ENCODE results near the gene CENPN.

Gene CENPN, protein sequence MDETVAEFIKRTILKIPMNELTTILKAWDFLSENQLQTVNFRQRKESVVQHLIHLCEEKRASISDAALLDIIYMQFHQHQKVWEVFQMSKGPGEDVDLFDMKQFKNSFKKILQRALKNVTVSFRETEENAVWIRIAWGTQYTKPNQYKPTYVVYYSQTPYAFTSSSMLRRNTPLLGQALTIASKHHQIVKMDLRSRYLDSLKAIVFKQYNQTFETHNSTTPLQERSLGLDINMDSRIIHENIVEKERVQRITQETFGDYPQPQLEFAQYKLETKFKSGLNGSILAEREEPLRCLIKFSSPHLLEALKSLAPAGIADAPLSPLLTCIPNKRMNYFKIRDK

DNA sequence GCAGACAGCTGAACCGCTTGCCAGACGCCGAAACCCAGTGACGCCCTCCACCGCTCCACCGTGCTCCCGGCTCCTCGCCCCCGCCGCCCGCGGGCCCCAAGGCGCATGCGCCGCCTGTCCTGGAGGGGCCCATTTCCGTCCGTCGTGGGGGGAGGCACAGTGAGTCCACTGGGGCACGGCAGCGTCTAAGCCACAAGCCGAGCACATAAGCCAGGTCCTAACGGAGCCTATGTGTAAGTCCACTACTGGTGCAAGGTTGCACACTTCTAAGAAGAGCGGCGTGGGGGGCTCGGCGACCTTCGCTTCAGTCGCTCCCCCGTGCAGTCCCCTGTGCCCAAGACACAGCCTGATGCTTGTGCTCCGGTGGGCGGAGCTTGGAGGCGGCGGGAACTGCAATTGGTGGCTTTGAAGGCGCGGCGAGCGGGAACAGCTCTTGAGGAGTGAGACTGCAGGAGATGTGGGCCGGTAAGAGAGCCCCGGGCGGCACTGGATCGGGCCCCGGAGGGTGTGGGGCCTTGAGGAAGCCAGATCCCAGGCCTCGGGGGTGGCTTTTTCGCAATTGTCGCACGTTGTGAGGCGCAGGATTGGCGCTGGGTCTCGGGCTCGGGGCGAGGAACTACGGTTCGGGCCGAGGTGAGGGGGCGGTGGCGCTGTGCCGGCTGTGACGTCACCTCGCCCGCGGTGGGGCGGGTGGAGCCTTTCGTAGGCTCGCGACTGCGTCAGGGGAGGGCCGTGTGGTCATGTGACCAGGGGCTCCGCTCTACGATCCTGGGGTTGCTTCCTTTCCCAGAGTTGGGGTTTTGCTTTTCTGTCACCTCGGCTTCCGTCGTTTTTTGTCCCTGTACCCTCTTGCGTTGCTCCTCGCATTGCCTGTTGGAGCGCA, at the start of gene CENPN, which contains the start of gene CMC2:
TSS of gene CENPN (plus strand) at position 402 of the 883 bp plus-strand sequence. CDS start 4,726 bp downstream, outside the sequence.
TSS of gene CMC2 (minus strand) at position 73 of the 883 bp plus-strand sequence. CDS start 9,491 bp downstream, outside the sequence.
- peak; percentile 91 for DNase-seq

DNA sequence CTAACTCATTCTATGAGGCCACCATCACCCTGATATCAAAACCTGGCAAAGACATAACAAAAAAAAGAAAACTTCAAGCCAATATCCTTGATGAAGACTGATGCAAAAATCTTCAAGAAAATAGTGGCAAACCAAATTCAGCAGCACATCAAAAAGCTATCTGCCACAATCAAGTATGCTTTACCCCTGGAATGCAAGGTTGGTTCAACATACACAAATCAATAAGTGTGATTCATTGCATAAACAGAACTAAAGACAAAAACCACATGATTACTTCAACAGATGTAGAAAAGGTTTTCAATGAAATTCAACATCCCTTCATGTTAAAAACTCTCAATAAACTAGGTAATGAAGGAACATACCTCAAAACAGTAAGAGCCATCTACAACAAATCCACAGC, 48.7 kb upstream of the CENPN start:
- no peak for DNase-seq

DNA sequence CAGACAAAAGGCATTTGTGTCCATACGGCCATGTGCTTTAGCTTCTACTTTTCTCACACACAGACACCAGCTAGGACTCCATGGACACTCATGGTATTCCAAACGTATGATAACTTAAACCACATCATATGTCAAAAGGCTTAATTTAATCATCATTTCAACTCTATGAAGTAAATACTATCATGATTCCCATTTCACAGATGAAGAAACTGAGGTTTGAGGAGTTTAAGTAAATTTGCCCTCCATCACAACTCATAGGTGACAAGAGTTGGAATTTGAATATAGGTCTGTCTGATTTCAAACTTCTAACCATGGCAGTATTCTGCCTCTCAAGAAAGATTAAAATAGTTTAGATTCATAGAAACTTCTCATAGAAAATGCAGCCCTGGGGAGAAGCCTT, 44.1 kb upstream of the CENPN start:
- DNase-seq = no peak

DNA sequence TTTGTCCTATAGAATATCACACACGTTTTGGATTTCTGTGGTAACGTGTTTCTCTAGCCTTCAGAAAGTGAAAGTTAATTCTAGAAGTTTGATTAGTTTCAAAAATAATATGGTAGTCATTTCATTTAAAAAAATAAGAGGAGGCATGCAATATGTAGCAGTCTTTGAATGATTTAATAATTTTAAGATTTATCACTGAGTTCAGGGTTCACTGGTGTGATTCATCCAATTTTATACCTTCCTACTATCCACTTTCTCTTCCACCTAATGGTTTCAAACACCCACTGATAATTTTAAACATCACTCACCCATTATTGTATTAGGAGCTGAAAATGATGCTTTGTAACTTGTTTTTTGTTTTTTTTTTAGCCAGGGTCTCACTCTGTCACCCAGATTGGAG, 42.7 kb upstream of the CENPN start:
- no peak for DNase-seq

DNA sequence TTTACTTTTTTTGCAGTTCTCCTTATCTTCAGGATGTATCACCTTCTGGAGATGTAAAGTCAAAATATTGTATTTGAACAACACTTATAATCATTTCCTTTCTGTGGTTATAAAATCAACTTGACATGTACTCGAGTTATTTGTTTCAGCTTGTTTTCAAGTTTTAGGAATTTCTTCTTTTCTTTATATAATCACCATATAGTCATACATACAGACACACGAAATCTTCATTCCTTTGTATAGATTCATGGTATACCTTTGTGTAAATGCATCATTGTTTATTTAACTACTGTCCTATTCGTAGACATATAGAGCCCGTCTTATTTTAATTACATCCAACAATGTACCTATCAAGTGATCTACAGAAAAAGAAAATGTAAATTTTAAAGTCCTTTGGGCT, 40.4 kb upstream of the CENPN start:
- DNase-seq = no peak

DNA sequence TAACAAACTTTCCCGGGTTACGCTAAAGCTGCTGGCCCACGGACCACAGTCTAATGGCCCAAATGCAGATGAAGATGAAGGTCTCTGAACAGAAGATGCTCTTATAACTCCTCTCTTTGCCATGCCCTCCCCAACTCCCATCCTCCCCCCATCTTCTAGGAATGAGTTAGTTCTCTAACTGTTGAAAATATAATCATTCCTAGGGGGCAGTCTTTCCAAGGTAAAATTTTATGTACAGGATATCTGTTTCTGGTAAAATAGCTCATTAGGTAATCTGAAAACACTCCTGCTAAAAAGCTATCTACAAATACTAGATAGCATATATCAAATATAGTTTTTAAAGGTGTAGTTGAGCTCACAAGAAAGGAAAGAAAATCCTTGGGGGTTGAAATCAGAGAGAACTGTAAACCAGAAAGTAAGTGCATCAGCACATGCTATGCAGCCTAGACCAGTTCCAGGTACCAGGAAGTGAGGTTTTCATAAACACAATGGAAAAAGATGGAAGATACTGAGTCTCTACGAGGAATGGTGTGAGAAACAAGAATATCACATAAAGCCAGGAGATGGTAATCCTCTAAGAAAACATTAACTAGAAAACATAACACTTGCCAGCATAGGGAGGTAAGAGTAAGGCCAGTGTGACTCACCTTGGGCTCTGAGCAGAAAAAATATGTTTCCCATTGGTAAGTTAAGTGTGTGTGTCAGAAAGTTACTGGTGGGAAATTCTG, 38.5 kb upstream of the CENPN start:
- DNase-seq = no peak

DNA sequence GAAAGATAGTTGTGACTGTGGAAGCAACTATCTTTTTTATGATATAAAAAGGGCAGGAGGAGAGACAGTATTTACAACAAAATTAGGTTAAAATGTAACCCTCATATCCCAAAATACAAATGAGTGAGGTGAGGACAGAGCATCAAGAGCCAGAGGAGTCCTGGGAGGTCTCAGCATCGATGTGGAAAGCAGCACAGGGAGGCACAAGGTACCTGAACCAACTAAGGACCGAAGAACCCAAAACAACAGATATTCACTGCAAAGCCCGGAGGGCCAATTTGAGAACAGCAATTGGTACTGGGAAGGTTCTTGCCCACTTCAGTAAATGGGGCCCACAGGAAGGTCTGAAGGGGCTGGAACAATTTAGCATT, 37.9 kb upstream of the CENPN start:
- no peak for DNase-seq

DNA sequence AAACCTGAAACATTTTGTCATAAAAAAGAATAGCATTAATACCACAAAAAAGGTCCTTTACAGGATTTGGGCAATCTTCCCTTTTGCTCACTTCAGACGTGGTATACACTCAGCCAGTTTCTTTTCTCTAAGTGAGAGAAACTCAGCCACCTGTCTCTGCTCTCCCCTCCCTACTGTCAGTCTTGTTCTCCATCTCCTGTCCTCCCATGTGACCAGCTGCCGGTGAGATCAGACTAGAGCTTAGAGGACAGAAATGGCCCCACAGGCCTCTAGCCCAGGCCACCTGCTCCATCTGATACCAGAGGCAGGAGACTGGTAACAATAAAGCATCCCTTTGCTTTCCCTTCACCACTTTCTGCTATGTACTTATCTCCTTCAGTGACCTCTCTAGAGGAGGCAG, 35.2 kb upstream of the CENPN start:
- DNase-seq = no peak

DNA sequence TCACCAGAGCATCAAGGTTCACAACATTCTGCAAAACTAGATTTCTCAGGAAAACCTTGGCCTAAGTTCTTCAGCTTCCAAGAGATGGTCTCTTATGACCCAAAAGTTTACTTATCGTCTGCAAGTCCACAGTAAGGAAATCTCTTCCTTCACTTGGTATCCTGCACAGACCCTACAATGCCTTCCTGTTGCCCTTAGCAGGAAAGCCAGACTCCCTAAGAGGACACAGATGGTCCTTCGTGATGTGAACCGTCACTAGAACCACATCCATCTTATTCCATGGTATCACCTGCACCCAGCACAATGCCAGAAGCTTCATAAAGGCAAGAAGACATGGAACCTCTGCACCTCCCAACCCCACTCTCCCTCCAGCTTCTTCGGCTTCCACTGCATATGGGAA, 34.4 kb upstream of the CENPN start:
- no peak for DNase-seq

DNA sequence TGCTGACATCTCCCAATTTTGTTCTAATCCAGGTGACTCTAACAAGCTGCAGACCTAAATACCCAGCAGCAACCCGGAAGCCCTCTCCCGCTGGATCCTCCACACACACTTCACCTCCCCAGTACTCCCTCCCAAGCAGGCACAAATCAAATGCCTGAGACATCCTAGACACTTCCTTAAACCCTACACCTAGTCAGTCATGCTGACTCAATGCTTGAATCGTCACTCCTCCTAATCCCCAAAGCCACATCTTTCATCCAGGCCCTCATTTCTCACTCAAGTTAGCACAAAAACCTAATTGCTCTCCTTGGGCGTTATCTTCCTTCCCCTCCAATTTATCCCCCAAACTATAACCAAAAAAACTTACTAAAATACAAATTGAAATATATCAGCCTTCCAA, 33.0 kb upstream of the CENPN start:
- DNase-seq = no peak

DNA sequence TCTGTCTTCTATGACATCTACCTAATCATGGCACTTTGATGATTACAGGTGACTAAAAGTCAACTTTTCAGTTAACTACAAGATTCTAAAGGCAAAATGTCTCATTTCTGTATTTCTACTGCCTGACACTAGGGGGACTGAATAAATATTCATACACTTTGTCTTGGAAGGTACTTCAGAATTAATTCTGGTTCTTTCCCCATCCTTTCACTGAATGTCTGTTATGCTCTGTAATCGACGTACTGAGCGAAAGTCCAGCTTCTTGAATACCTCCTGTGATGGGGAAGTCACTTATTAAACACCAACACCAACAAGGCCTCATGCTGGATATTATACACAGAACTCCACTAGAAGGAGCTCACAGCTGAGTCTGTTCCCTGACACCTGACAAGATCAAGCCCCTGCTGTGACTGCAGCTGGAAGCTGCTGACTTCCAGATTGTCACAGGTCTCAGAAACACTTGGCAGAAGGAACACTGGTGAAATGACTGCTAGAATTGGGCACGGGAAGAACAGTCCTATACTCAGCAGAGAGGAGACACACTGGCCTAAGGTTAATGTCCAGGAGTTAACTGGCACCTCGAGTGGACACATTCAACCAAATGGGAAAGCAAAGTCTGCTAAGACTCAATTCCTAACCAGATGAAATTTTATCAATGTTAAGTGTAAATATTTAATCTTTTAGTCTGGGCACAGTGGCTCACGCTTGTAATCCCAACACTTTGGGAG, 32.2 kb upstream of the CENPN start:
- DNase-seq = no peak

DNA sequence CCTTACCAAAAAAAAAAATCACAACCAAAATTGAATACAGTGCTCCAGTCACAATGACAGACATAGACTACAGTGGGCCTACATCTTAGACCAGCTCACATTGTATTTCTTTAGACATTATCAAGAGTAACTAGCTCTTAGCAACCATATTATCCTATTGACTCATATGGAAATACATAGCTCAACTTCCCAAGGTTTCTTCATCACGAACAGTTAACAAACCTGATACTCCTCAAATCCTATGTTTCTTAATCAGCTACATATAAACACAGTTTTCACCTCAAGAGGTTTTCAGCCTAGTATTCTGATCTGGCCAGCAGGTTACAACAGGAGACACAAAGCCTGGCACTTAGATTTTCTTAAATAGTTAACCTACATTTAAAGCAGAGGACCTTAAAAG, 30.1 kb upstream of the CENPN start:
- no peak for DNase-seq

DNA sequence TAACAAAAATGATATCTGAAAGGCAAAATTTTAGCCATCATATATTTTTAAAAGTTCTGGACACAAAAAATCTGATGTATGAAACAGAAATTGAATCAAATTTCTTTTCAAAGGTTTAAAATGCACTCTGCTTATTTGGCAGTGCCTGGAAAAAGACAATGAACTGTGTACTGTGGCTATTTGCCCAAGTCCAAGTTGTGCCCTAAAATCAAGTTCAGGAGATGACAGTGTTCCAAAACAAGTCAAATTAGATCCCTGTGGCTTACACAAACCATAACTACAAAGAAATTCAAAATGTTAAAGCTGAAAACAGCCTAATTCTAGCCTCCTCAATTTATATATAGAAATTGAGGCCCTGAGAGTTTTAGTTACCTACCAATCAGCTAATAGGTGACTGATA, 25.9 kb upstream of the CENPN start:
- no peak for DNase-seq

DNA sequence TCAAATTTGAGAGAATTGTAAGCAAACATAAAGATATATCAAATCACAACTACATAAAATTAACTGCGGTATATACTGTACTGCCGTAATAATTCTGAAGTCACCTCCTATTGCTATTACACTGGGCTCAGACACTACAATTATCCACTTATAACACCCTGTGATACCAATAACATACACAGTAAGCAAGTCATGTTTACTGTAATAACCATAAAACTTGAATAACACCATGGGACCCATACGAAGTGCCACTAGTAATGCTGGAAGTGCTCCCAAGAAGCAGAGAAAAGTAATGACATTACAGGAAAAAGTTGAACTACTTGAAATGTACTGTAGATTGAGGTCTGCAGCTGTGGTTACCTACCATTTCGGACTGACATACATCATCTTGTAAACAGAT, 24.4 kb upstream of the CENPN start:
- no peak for DNase-seq

DNA sequence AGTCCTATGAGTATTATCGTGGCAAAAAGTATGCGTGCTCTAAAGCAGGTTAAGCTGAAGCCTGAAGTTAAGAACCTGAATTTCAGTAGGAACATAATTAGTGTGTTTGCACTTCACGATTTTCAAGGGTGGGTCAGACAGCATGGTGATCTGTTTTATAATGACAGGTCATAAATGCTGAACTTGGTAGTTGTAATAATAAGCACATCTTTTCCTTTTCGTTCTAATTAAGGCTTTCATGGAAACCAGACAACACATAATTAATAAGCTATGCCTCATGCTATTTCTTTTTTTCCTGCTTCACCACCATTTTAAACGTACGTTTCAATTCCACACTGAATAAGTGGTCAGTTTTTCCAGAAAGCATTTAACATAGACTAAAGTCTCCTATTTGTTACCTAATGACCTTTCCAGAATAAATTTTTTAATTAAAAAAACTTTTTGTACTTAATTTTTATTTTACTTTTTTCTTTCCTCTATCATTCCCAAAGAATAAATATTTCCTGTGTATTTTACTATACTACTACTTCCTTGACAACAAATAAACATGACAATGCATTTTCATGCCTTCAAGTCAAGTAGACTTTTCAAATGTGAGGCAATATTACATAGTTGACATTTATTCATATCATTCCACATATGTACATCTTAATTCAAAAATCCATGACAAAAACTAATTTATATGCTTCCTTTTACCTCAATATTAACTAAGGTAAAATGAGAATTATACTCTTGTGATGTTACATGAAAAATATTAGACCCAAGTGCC, 22.7 kb upstream of the CENPN start:
- no peak for DNase-seq

DNA sequence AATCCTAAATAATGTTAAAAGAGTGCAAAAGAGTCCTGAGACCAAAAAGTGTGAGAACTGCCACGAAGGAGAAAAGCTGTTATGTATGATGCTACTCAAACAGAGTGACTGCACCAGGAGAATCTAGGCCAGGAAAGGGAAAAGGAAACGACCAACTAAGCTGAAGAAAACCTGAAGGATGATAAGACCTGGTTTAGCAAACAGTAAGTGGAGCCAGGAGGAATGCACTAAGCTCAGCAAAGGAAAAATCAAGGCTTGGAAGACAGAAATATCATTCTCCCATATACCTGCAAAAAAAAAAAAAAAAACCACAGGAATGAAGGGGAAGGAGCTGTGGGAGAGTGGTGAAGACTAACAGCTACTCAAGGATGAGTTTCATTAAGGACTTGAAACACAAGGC, 21.4 kb upstream of the CENPN start:
- no peak for DNase-seq

DNA sequence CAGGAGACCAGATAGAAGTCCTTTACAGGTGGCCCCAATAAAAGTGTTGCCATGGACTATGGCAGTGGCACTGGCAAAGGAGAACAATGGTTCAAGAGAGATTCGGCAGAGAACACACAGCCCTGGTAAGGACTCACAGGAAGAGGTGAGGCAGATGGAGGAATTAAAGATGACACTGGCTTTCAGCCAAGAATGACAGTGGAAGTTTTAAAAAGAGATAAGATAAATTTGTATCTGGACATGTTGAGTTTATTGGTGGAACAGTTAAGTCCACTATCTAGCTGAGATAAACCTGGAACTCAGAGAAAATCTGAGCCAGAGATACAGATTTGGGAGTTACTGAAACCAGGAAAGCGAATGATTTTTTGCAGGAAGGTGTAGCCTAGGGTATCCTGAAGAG, 20.5 kb upstream of the CENPN start:
- DNase-seq = no peak

DNA sequence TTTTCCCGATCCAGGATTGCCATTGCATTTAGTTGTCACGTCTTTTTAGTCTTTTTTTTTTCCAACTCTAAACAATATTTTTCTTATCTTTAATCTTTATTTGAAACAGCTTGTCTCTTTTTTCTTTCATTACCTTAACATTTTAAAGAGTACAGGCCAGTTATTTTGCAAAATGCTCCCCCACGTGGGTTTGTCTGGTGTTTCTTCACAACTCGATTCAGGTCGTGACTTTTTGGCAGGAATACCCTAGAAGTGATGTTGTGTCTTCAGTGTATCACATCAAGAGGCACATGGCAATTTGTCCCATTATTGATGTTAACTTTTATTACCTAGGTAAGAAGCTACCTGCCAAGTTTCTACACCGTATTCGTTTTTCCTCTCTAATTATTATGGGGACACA, 18.3 kb upstream of the CENPN start:
- no peak for DNase-seq

DNA sequence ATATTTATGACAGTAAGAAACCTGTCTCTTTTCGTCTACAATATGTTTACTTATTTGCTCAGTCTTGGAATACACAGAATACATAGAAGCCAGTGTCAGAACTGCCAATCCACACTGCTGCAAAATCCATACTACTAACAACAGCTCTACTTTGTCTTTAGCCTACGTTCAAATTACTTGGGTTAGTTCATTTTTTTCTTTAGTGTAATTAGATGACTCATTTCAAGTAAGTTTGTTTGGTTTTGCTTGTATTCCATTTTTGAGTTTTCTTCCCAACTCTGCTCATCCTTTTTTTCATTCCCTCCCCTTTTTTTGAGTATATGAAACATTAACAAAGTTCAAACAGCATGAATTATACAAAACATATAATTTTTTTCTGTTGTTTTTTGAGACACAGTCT, 17.2 kb upstream of the CENPN start:
- no peak for DNase-seq

DNA sequence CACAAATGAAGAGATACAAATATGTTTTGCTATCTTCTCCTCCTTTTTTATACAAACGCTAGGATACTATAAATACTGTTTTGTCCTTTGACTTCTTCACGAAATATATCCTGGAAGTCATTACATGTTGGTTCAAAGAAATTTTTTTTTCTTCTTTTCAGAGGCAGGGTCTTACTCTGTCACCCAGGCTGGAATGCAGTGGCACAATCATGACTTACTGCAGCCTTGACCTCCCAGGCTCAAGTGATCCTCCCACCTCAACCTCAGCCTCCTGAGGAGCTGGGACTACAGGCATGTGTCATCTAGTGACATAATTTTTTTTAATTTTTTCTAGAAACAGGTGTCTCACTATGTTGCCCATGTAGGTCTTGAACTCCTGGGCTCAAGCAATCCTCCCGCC, 16.4 kb upstream of the CENPN start:
- DNase-seq = no peak

DNA sequence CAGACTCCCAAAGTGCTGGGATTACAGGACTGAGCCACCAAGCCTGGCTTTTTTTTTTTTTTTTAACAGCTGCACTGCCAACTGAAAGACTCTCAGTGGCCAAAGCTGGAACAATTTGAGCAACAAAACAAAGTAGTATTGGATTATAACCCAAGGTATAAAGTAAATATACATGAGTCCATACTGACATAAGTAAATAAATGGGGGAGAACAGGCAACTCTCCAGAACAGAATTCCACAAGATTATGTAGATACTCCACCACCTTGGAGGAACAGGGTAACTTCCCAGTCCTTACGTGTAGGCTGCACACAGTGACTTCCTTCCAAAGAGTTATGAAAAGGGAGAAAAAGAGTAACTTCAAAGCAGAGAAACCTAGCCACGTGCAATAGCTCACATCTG, 16.0 kb upstream of the CENPN start:
- no peak for DNase-seq

DNA sequence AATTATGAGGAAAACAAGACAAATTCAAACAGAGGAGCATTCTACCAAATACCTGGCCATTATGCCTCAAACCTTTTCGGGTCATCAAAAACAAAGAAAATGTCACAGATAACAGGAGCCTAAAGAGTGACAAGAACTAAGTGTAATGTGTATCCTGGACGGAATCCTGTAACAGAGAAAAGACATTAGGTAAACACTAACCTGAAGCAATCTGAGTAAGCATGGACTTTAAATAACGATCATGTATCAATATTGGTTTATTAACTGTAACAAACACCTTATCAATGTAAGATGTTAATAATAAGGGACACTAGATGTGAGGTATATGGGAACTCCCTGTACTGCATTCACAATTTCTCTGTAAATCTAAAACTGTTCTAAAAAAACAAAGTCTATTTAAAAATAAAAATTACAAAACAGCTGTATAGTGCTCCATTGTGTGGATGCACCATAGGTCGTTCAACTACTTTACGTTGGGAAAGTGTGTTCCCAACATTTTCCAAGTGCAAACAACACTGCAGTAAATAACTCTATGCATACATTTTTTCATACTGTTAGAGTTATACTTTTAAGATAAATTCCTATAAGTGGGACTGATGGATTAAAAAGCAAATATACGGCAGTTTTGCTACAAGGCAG, 15.1 kb upstream of the CENPN start:
- DNase-seq = no peak
